MM.1S (cell line): Measurements from ENCODE around the gene CUL3.

ENCODE experiments used
- DNase-seq: peaks from one replicate; pipeline ENCODE4 v3.0.0-alpha.2; 2015
- H2AFZ ChIP-seq: fragments of 300-600 bp; sonication (generic); 2 replicates; pipeline ENCODE4 v1.6.0; 2016; ENCODE audit warnings: antibody characterized with exemption, low read length
- H3F3A ChIP-seq: fragments of 300-600 bp; sonication (generic); 2 replicates; pipeline ENCODE4 v1.6.1; 2016; ENCODE audit warnings: mild to moderate bottlenecking, antibody characterized with exemption, low read length, moderate library complexity, mixed read lengths; ENCODE audit not compliant: insufficient read depth
- H3K27ac ChIP-seq: fragments of 300-600 bp; sonication (generic); 2 replicates; pipeline ENCODE4 v1.5.1; 2016; ENCODE audit warnings: mild to moderate bottlenecking, low read length
- H3K27me3 ChIP-seq: fragments of 300-600 bp; sonication (generic); replicated peaks from 2 replicates; pipeline ENCODE4 v1.6.0; 2016; ENCODE audit warnings: low read length; ENCODE audit not compliant: insufficient read depth
- H3K36me3 ChIP-seq: fragments of 300-600 bp; sonication (generic); replicated peaks from 2 replicates; pipeline ENCODE4 v1.6.1; 2016; ENCODE audit warnings: mild to moderate bottlenecking, low read length, mixed read lengths; ENCODE audit not compliant: insufficient read depth
- H3K4me1 ChIP-seq: fragments of 300-600 bp; sonication (generic); 2 replicates; pipeline ENCODE4 v1.6.1; 2016; ENCODE audit warnings: low read length, mixed read lengths
- H3K4me2 ChIP-seq: fragments of 300-600 bp; sonication (generic); 2 replicates; pipeline ENCODE4 v1.6.0; 2016; ENCODE audit warnings: low read depth, low read length
- H3K4me3 ChIP-seq: fragments of 300-600 bp; sonication (generic); 2 replicates; pipeline ENCODE4 v1.5.1; 2016; ENCODE audit warnings: low read length, mixed read lengths
- H3K79me2 ChIP-seq: fragments of 300-600 bp; sonication (generic); 2 replicates; pipeline ENCODE4 v1.6.1; 2016; ENCODE audit warnings: mixed run types, low read length, mixed read lengths
- H3K9ac ChIP-seq: fragments of 300-600 bp; sonication (generic); 2 replicates; pipeline ENCODE4 v1.6.1; 2016; ENCODE audit warnings: low read length, mixed read lengths
- H3K9me2 ChIP-seq: fragments of 300-600 bp; sonication (generic); replicated peaks from 2 replicates; pipeline ENCODE4 v1.6.1; 2016; ENCODE audit warnings: mild to moderate bottlenecking, low read length, mixed read lengths; ENCODE audit not compliant: insufficient read depth
- H3K9me3 ChIP-seq: fragments of 300-600 bp; sonication (generic); replicated peaks from 2 replicates; pipeline ENCODE4 v1.6.1; 2016; ENCODE audit warnings: mild to moderate bottlenecking, low read length, mixed read lengths; ENCODE audit not compliant: insufficient read depth
- H4K20me1 ChIP-seq: fragments of 300-600 bp; sonication (generic); 2 replicates; pipeline ENCODE4 v1.6.1; 2016; ENCODE audit warnings: mild to moderate bottlenecking, low read length, moderate library complexity, mixed read lengths; ENCODE audit not compliant: insufficient read depth
- EZH2 ChIP-seq: fragments of 300-600 bp; sonication (generic); optimal IDR thresholded peaks from 2 replicates; pipeline ENCODE3; 2017; ENCODE audit warnings: low read depth, mild to moderate bottlenecking, antibody characterized with exemption, low read length, mixed read lengths
- EZH2phosphoT487 ChIP-seq: fragments of 300-600 bp; sonication (generic); IDR thresholded peaks from 2 replicates; pipeline ENCODE4 v1.6.1; 2018; ENCODE audit warnings: antibody characterized with exemption, low read length
- TF ChIP-seq, protein P1 (sequence below): fragments of 300-600 bp; sonication (generic); IDR thresholded peaks from 2 replicates; pipeline ENCODE4 v1.5.1; 2016; ENCODE audit warnings: antibody characterized with exemption, low read length, mixed read lengths

Gene CUL3

DNA sequence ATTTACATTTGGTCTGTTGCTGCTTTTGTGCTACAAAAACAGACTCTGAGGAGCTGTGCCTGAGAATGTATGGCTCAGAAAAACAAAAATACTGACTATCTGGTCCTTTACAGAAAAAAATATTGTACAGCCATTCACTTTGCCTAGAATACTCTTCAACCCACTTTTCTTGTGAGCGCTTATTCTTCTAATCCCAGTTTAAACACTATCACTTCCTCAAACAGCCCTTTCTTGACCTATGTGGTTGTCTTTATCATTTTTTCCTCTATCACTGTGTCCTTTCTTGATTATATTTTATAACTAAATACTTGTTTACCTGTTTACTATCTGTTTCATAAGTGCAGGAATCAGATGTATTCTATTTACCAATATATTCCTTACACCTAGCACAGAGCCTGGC is 33.5 kb downstream of the CUL3 start:
- Histone ChIP-seq H3F3A (no peaks in the 10 kb centered on the region), H3K9me3 (no peaks in the 10 kb centered on the region), H2AFZ (no peak overlapping the region), H3K27ac (no peak overlapping the region), H3K9ac (no peak overlapping the region), H3K4me3 (no peak overlapping the region), H3K27me3 (no peaks in the 10 kb centered on the region), H3K9me2 (no peaks in the 10 kb centered on the region), H3K79me2 (peaks cover 80% of the 10 kb centered on the region), H3K4me1 (no peaks in the 10 kb centered on the region), H3K36me3 (no peaks in the 10 kb centered on the region; the same call in 1 of the 2 replicates), H3K4me2 (no peak overlapping the region), H4K20me1 (no peaks in the 10 kb centered on the region)
- no peak for TF ChIP-seq EZH2
- TF ChIP-seq, protein P1, sequence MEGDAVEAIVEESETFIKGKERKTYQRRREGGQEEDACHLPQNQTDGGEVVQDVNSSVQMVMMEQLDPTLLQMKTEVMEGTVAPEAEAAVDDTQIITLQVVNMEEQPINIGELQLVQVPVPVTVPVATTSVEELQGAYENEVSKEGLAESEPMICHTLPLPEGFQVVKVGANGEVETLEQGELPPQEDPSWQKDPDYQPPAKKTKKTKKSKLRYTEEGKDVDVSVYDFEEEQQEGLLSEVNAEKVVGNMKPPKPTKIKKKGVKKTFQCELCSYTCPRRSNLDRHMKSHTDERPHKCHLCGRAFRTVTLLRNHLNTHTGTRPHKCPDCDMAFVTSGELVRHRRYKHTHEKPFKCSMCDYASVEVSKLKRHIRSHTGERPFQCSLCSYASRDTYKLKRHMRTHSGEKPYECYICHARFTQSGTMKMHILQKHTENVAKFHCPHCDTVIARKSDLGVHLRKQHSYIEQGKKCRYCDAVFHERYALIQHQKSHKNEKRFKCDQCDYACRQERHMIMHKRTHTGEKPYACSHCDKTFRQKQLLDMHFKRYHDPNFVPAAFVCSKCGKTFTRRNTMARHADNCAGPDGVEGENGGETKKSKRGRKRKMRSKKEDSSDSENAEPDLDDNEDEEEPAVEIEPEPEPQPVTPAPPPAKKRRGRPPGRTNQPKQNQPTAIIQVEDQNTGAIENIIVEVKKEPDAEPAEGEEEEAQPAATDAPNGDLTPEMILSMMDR, result no peak
- DNase-seq, result no peak

DNA sequence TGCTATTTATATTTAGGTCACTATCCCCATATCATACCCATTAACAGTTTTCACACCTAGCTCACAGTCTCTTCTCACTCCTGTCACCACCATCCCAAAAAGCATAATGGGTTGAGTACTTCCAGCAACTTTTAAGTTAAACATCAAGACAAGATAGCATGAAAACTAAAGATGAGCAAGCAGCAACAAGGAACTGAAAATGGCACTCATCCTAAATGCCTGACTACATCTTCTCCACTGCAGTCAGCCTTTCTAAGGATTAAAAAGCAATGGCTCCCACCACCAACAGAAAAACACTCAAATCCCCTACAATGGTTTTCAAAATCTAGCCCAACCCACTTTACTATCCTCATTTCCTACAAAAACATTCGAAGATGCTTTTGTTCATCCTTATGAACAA is 38.2 kb downstream of the CUL3 start:
- no peaks in the 10 kb centered on the region for H3K9me2 ChIP-seq
- H4K20me1 ChIP-seq, result no peaks in the 10 kb centered on the region; the same call in 1 of the 2 replicates
- no peaks in the 10 kb centered on the region for H3K4me1 ChIP-seq
- no peaks in the 10 kb centered on the region; the same call in 1 of the 2 replicates for H3K36me3 ChIP-seq
- TF ChIP-seq EZH2phosphoT487 (no peak), EZH2 (no peak)
- TF ChIP-seq, protein P1, result no peak
- no peaks in the 10 kb centered on the region for H3K9me3 ChIP-seq
- H3K27ac ChIP-seq, result no peak overlapping the region
- DNase-seq, result no peak
- no peak overlapping the region for H3K9ac ChIP-seq
- no peak overlapping the region for H2AFZ ChIP-seq
- H3K79me2 ChIP-seq, result peaks cover 85% of the 10 kb centered on the region
- H3F3A ChIP-seq, result no peaks in the 10 kb centered on the region
- H3K4me2 ChIP-seq, result no peak overlapping the region
- no peak overlapping the region for H3K4me3 ChIP-seq
- H3K27me3 ChIP-seq, result no peaks in the 10 kb centered on the region

DNA sequence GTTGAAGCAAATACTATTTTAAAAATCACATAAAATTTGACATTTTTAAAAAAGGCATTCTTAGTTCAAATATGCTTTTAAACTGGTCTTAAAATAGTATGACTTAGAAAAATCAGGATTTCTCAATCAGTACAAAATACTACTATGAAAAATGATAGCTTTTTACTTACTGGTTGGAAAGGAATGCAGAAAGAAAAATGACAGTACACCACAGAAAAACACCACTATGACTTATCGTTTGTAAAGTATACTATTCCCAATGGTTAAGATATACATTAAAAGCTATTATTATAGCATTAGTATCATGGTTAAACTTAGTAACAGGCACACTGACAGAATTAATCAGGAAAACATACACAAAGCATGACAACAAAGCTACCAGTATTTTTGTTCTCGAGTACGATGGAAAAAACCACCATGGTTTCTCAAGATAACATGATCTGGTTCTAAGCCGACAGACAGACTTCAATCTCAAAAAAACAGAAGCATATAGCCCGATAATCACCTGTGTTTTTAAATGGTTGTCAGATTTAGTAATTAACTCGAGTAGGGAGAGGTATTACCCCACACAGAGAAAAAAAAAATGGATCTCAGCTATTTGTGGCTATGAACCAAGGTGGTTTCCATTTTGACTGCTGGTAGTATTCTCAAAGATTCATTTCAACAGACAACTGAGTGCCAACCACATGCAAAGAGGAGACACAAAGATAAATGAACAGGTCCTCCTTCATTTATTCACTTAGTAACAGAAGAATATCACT is 39.1 kb downstream of the CUL3 start:
- no peak overlapping the region for H3K4me2 ChIP-seq
- peaks cover 90% of the 10 kb centered on the region for H3K79me2 ChIP-seq
- no peaks in the 10 kb centered on the region; the same call in 1 of the 2 replicates for H3K36me3 ChIP-seq
- DNase-seq, result no peak
- no peaks in the 10 kb centered on the region for H3K9me3 ChIP-seq
- H3K9me2 ChIP-seq, result no peaks in the 10 kb centered on the region
- H3K27ac ChIP-seq, result no peak overlapping the region
- H3K4me3 ChIP-seq, result no peak overlapping the region
- TF ChIP-seq, protein P1, result no peak
- no peak for TF ChIP-seq EZH2phosphoT487
- no peak for TF ChIP-seq EZH2
- no peaks in the 10 kb centered on the region for H3K27me3 ChIP-seq
- no peak overlapping the region for H2AFZ ChIP-seq
- H3K4me1 ChIP-seq, result no peaks in the 10 kb centered on the region
- no peaks in the 10 kb centered on the region for H3F3A ChIP-seq
- no peaks in the 10 kb centered on the region; the same call in 1 of the 2 replicates for H4K20me1 ChIP-seq
- no peak overlapping the region for H3K9ac ChIP-seq
